Progenitor cell of endocrine pancreas (in vitro differentiated cells): ENCODE results near the gene ZNF521. TPM values are rescaled to one million over a fixed set of nuclear protein-coding genes. Genes with fewer than 3 reads are reported as not detected.
A peak's percentile ranks its signal among the peaks of the same experiment; 100 is the strongest.

Experiments
- DNase-seq: peaks from one replicate; pipeline ENCODE4 v3.0.0; 2021; ENCODE audit warnings: low spot score; ENCODE audit not compliant: unreplicated experiment
- H3K27ac Mint-ChIP-seq: 2 replicates; pipeline ENCODE4 v1.8.0; 2021; ENCODE audit warnings: mild to moderate bottlenecking, moderate library complexity, mixed read lengths
- H3K27me3 Mint-ChIP-seq: 2 replicates; pipeline ENCODE4 v1.8.0; 2021; ENCODE audit warnings: mixed read lengths
- H3K36me3 Mint-ChIP-seq: 2 replicates; pipeline ENCODE4 v1.8.0; 2022; ENCODE audit warnings: mixed read lengths; ENCODE audit not compliant: insufficient read depth
- H3K4me1 Mint-ChIP-seq: 2 replicates; pipeline ENCODE4 v1.8.0; 2021; ENCODE audit warnings: low read depth, mixed read lengths
- H3K4me3 Mint-ChIP-seq: 2 replicates; pipeline ENCODE4 v1.8.0; 2021; ENCODE audit warnings: low read depth, mild to moderate bottlenecking, moderate library complexity, mixed read lengths
- H3K9me3 Mint-ChIP-seq: 2 replicates; pipeline ENCODE4 v1.8.0; 2021; ENCODE audit warnings: low read depth, mixed read lengths
- total RNA-seq: library from RNA; stranded (reverse); gene quantifications from 2 replicates; pipeline ENCODE4 v1.2.1, GENCODE V29; 2021
- TF ChIP-seq, protein P1 (sequence below): fragments of 200-600 bp; sonication (generic); IDR thresholded peaks from one replicate; pipeline ENCODE4 v1.5.0; 2021; ENCODE audit warnings: antibody characterized with exemption, mild to moderate bottlenecking; ENCODE audit not compliant: unreplicated experiment

ZNF521 gene
- total RNA-seq, 1 donor from 2014 or later = 39.1 TPM

DNA sequence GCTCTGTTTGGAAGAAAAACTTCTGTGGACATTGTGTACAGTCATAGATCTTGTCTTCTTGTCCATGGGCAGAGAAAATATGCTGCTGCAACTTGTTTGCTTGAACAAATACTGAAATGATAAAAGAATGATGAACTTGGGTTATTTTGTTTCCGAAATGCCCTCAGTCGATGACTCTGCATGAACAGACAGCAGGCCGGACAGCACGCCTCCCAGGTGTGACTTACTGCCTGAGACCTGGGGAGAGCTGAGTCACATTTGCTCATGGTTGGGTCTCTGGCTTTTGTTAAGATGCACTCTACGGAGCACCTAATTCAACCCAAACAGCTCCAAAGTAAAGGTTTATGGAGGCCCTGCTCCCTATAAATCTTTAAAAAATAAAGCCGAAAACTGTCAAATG, 262.5 kb downstream of the ZNF521 start:
- peaks cover 14% of the 10 kb centered on the region for H3K4me1 Mint-ChIP-seq
- no peaks in the 10 kb centered on the region for H3K9me3 Mint-ChIP-seq
- peaks cover 8% of the 10 kb centered on the region for H3K36me3 Mint-ChIP-seq
- H3K27me3 Mint-ChIP-seq = no peaks in the 10 kb centered on the region
- no peak for DNase-seq
- H3K27ac Mint-ChIP-seq = no peak overlapping the region
- TF ChIP-seq, protein P1, sequence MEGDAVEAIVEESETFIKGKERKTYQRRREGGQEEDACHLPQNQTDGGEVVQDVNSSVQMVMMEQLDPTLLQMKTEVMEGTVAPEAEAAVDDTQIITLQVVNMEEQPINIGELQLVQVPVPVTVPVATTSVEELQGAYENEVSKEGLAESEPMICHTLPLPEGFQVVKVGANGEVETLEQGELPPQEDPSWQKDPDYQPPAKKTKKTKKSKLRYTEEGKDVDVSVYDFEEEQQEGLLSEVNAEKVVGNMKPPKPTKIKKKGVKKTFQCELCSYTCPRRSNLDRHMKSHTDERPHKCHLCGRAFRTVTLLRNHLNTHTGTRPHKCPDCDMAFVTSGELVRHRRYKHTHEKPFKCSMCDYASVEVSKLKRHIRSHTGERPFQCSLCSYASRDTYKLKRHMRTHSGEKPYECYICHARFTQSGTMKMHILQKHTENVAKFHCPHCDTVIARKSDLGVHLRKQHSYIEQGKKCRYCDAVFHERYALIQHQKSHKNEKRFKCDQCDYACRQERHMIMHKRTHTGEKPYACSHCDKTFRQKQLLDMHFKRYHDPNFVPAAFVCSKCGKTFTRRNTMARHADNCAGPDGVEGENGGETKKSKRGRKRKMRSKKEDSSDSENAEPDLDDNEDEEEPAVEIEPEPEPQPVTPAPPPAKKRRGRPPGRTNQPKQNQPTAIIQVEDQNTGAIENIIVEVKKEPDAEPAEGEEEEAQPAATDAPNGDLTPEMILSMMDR = no peak
- no peak overlapping the region for H3K4me3 Mint-ChIP-seq

DNA sequence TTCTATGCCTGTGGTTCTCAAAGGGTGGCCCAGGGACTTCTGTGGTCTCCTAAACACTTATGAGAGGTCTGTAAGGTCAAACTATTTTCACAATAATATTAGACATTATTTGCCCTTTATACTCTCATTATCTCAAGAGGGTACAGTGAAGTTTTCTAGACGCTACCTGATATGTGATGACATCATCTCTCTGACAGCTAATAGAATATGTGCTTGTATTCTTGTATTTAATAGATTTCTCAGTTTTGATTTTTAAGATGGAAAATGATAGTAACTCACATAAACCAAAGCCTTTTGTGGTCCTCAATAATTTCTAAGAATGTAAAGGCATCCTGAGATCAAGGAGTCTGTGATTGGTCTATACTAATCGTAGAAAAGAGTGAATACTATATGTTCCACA, 265.1 kb downstream of the ZNF521 start:
- Mint-ChIP-seq H3K27me3 (no peaks in the 10 kb centered on the region), H3K36me3 (peaks cover 9% of the 10 kb centered on the region), H3K27ac (no peak overlapping the region), H3K4me3 (no peak overlapping the region), H3K9me3 (no peaks in the 10 kb centered on the region), H3K4me1 (peaks cover 11% of the 10 kb centered on the region)
- TF ChIP-seq, protein P1 = no peak
- no peak for DNase-seq

DNA sequence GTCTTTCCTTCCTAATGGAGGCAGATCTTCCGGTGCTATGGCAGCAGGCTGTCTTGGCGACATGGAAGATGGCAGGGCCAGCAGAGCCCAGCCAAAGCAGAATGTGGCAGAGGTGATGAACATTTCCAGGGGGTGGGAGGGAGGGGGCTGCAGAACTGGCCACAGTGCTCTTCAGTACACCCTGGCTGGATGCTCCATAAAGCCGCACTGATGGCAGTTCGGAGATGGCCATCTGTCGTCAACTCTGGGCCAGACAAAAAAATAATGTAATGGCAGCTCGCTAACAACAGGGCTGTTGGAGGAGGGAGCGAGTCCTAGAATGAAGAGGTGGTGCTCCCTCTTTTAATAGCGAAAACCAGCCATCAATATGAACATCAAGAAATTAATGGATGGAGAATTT, 271.0 kb downstream of the ZNF521 start:
- Mint-ChIP-seq H3K9me3 (no peaks in the 10 kb centered on the region), H3K27ac (no peak overlapping the region), H3K4me3 (no peak overlapping the region), H3K4me1 (peaks cover 26% of the 10 kb centered on the region), H3K27me3 (peaks cover 7% of the 10 kb centered on the region), H3K36me3 (peaks cover 1% of the 10 kb centered on the region)
- TF ChIP-seq, protein P1 = no peak
- no peak for DNase-seq

DNA sequence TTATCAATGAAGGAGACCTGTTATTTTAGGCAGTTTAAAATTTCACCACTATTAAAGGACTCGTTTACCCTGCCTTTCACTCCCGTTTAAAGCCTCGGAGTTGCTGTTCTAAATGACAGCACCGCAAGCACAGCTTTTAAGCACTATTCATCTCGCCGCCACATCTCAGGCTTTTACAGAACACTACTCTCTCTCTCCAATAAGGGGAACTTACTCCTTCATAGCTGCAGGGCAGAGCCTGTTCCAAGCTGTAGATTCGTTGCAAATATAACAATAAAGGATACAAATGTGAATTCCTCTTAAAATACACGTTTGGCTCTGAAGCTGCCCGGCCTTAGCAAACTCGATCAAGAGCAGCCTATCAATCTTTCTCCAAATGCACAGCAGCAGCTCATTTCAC, 271.8 kb downstream of the ZNF521 start:
- TF ChIP-seq, protein P1 = no peak
- Mint-ChIP-seq H3K27me3 (peaks cover 7% of the 10 kb centered on the region), H3K4me3 (no peak overlapping the region), H3K36me3 (peaks cover 1% of the 10 kb centered on the region), H3K4me1 (peaks cover 32% of the 10 kb centered on the region), H3K9me3 (no peaks in the 10 kb centered on the region), H3K27ac (no peak overlapping the region)
- no peak for DNase-seq

DNA sequence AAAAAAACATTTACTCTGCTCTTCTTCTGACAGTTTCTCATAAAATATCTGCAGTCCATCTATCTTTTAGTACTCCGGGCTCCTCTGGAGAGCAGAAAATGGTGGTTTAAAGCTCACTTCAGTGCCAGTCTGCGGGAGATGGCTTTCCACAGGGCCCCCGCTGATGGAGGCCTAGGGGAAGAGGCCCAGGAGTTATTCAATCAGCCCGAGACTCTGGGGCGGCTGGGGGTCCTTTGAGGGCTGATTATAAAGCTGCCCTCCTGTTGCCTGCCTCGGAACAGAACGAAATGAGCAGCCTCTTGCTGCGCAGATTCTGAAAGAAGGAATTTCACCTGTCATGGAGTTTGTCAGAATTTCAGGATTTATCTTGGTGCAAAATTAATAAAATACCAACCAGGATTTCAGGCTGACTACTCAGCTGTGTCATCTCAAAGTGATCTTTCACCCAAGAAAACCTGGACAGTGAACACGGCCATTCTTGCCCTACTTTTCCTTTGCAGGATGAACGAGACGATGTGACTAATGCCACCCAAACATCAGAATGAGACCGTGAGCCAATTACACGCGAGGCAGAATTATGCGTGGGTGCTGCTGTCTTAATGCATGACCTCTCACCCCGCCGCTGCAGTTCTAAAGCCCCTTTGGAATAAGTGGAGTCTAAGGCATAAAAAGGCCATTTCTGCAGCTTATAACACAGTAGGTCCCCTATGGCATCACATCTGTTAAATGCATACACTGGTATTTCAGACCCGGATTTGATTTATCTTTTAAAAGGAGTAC, 273.8 kb downstream of the ZNF521 start:
- Mint-ChIP-seq H3K27me3 (peaks cover 7% of the 10 kb centered on the region), H3K27ac (peak overlapping the region; percentile 77), H3K4me3 (no peak overlapping the region), H3K9me3 (no peaks in the 10 kb centered on the region), H3K36me3 (peaks cover 1% of the 10 kb centered on the region), H3K4me1 (peaks cover 38% of the 10 kb centered on the region)
- TF ChIP-seq, protein P1 = no peak
- no peak for DNase-seq
